CD4-positive, alpha-beta T cell treated with Interleukin-15 for 4 hours (primary cell): ENCODE results near the gene TMEM44.
"Not testable (repeated sequence)": the region's sequence is repeated elsewhere in the genome, so short reads cannot be mapped to it uniquely, and the experiment has no call there.

ENCODE experiments used
- DNase-seq: peaks from one replicate; pipeline ENCODE4 v3.0.0-alpha.2; 2020; ENCODE audit warnings: low spot score

Gene TMEM44

GRCh38 chr3:194642769-194643168 is 9.6 kb upstream of the TMEM44 start:
- DNase-seq: no peak

GRCh38 chr3:194640829-194641228 is 7.6 kb upstream of the TMEM44 start:
- DNase-seq: peak; percentile 13

GRCh38 chr3:194638991-194639605 is 5.9 kb upstream of the TMEM44 start:
- DNase-seq: no peak

- no peak for DNase-seq
Measured at GRCh38 chr3:194637541-194638400, 4.6 kb upstream of the TMEM44 start.

GRCh38 chr3:194637066-194637465 is 3.8 kb upstream of the TMEM44 start:
- no peak for DNase-seq

- DNase-seq: no peak
Measured at GRCh38 chr3:194632809-194633348, 340 bp downstream of the TMEM44 start.

GRCh38 chr3:194632226-194632808 is 902 bp downstream of the TMEM44 start:
- DNase-seq: no peak

- DNase-seq: no peak
Measured at GRCh38 chr3:194631696-194632095, 1.5 kb downstream of the TMEM44 start.

- not testable (repeated sequence) for DNase-seq
Measured at GRCh38 chr3:194630681-194631080, 2.5 kb downstream of the TMEM44 start.

GRCh38 chr3:194624956-194625355 is 8.3 kb downstream of the TMEM44 start:
- DNase-seq: no peak

GRCh38 chr3:194623449-194624290 is 9.5 kb downstream of the TMEM44 start:
- no peak for DNase-seq

- DNase-seq: no peak
Measured at GRCh38 chr3:194622621-194623340, 10.4 kb downstream of the TMEM44 start.

GRCh38 chr3:194621947-194622346 is 11.3 kb downstream of the TMEM44 start:
- no peak for DNase-seq

- no peak for DNase-seq
Measured at GRCh38 chr3:194620196-194620595, 13.0 kb downstream of the TMEM44 start.

- DNase-seq: no peak
Measured at GRCh38 chr3:194619741-194620140, 13.5 kb downstream of the TMEM44 start.

GRCh38 chr3:194618858-194619608 is 14.2 kb downstream of the TMEM44 start:
- no peak for DNase-seq

- DNase-seq: no peak
Measured at GRCh38 chr3:194617827-194618226, 15.4 kb downstream of the TMEM44 start.

GRCh38 chr3:194617143-194617671 is 16.0 kb downstream of the TMEM44 start:
- no peak for DNase-seq

- DNase-seq: no peak
Measured at GRCh38 chr3:194615226-194615625, 18.0 kb downstream of the TMEM44 start.

GRCh38 chr3:194612221-194612620 is 21.0 kb downstream of the TMEM44 start:
- no peak for DNase-seq
